ENCODE data around the gene CACNG3.

CACNG3 gene

DNA sequence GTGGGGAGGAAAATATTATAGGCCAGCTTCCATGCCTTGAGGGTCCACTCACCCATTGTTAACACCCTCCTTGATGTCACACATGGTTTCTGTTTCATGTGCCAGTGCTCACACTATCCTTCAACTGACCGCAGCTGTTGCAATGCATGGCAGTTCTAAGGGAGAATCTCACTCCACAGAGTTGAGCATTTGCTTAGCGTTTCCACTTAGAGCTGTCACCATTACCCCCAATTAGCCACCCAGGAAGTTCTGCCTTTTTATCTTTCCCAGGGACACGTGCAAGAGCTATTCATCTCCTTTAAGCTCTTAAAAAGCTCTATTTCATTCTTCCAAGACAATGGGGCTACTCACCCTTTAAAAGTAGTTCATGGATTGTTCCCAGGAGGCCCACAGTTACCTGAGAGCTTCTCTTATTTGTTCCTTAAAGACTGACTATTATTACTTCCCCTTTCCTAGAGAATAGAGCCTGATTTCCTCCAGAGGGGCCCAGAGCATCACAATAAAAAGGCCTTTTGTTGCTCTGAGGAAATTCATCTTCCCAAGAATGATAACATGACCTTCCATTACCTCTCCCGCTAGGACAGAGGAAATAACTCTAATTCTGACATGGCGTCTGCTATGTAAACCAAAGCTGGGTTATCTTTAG is 126.8 kb downstream of the CACNG3 start:
- TF ChIP-seq, protein P1, sequence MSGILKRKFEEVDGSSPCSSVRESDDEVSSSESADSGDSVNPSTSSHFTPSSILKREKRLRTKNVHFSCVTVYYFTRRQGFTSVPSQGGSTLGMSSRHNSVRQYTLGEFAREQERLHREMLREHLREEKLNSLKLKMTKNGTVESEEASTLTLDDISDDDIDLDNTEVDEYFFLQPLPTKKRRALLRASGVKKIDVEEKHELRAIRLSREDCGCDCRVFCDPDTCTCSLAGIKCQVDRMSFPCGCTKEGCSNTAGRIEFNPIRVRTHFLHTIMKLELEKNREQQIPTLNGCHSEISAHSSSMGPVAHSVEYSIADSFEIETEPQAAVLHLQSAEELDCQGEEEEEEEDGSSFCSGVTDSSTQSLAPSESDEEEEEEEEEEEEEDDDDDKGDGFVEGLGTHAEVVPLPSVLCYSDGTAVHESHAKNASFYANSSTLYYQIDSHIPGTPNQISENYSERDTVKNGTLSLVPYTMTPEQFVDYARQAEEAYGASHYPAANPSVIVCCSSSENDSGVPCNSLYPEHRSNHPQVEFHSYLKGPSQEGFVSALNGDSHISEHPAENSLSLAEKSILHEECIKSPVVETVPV (CRISPR knock-in tag; IDR thresholded peaks at IDR 0.05) = no peak
- no peak for TF ChIP-seq ISL1 (CRISPR knock-in tag; IDR thresholded peaks at IDR 0.05)
- no peak for TF ChIP-seq ARNTL (CRISPR knock-in tag; IDR thresholded peaks at IDR 0.05; ENCODE audit: borderline replicate concordance, low read depth)
- TF ChIP-seq TCF4 (CRISPR knock-in tag; IDR thresholded peaks at IDR 0.05; ENCODE audit: borderline replicate concordance) = no peak
- TF ChIP-seq, protein P2, sequence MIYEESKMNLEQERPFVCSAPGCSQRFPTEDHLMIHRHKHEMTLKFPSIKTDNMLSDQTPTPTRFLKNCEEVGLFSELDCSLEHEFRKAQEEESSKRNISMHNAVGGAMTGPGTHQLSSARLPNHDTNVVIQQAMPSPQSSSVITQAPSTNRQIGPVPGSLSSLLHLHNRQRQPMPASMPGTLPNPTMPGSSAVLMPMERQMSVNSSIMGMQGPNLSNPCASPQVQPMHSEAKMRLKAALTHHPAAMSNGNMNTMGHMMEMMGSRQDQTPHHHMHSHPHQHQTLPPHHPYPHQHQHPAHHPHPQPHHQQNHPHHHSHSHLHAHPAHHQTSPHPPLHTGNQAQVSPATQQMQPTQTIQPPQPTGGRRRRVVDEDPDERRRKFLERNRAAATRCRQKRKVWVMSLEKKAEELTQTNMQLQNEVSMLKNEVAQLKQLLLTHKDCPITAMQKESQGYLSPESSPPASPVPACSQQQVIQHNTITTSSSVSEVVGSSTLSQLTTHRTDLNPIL (CRISPR knock-in tag; IDR thresholded peaks at IDR 0.05; ENCODE audit: low read depth) = no peak
- no peak for TF ChIP-seq CSDC2 (CRISPR knock-in tag; IDR thresholded peaks at IDR 0.05)
- TF ChIP-seq ESRRG (CRISPR knock-in tag; IDR thresholded peaks at IDR 0.05) = no peak
- no peak for TF ChIP-seq TOX (CRISPR knock-in tag; IDR thresholded peaks at IDR 0.05; ENCODE audit: borderline replicate concordance)
- ATAC-seq = no peak

DNA sequence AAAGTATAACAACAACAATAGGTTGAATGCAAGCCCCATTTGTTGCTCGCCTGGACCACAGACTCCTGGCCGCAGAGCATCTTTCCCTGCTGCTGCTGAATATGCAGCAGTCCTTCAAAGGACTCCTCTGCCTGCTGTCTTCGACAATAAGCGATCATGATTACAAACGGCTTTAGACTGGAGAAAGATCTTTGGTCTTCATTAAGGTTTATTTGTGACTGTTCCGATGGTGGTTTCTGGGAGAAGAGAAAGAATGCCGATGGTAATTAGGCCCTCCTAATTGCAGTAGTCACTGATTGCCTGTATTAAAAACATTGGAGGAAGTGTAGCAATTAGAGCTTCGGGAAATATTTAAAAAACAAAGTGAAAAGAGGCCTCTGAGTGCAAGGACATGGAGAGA is 138.2 kb downstream of the CACNG3 start:
- no peak for ATAC-seq
- TF ChIP-seq BACH2 (CRISPR knock-in tag; IDR thresholded peaks at IDR 0.05; ENCODE audit: borderline replicate concordance) (no peak), ZFP3 (CRISPR knock-in tag; IDR thresholded peaks at IDR 0.05) (no peak), ARNTL (CRISPR knock-in tag; IDR thresholded peaks at IDR 0.05; ENCODE audit: borderline replicate concordance, low read depth) (no peak), SNAI2 (CRISPR knock-in tag; IDR thresholded peaks at IDR 0.05) (no peak)

DNA sequence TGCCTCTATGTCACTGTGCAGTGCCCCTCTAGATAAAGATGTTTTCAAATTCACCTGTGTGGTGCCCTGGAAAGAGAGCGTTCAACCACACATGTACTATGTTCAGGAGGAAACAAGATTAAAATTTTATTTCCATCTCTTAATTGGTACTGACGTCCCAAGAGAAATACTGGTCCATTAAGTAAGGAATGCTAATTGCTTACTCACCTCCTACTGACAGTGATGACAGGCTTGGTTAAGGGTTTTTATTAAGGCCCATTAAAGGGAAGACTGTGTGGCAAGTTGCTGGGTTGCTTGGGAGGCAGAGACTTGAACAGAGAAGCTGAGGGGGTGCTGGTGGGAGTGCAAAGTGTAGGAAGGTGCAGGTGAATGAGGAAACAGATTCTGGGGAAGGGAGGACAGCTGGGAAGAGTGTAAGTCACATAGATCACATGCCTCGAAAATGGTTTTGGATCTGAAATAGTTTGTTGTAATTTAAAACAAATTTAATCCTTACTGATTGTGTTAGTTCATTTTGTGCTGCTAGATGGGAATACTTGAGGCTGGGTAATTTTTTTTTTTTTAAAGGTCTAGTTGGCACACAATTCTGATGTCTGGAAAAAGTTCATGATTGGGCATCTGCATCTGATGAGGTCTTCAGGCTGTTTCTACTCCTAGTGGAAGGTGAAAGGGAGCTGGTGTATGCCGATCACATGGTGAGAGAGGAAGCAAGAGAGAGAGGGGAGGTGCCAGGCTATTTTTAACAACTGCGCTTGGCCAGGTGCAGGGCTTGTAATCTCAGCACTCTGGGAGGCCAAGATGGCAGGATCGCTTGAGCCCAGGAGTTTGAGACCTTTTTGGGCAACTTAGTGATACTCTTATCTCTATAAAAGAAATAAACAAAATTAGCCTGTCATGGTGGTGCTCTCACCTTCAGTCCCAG is 140.5 kb downstream of the CACNG3 start:
- TF ChIP-seq ESRRG (CRISPR knock-in tag; IDR thresholded peaks at IDR 0.05) = no peak
- no peak for TF ChIP-seq OSR1 (CRISPR knock-in tag; IDR thresholded peaks at IDR 0.05)
- TF ChIP-seq BACH2 (CRISPR knock-in tag; IDR thresholded peaks at IDR 0.05; ENCODE audit: borderline replicate concordance) = no peak
- TF ChIP-seq, protein P3, sequence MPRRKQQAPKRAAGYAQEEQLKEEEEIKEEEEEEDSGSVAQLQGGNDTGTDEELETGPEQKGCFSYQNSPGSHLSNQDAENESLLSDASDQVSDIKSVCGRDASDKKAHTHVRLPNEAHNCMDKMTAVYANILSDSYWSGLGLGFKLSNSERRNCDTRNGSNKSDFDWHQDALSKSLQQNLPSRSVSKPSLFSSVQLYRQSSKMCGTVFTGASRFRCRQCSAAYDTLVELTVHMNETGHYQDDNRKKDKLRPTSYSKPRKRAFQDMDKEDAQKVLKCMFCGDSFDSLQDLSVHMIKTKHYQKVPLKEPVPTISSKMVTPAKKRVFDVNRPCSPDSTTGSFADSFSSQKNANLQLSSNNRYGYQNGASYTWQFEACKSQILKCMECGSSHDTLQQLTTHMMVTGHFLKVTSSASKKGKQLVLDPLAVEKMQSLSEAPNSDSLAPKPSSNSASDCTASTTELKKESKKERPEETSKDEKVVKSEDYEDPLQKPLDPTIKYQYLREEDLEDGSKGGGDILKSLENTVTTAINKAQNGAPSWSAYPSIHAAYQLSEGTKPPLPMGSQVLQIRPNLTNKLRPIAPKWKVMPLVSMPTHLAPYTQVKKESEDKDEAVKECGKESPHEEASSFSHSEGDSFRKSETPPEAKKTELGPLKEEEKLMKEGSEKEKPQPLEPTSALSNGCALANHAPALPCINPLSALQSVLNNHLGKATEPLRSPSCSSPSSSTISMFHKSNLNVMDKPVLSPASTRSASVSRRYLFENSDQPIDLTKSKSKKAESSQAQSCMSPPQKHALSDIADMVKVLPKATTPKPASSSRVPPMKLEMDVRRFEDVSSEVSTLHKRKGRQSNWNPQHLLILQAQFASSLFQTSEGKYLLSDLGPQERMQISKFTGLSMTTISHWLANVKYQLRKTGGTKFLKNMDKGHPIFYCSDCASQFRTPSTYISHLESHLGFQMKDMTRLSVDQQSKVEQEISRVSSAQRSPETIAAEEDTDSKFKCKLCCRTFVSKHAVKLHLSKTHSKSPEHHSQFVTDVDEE (CRISPR knock-in tag; IDR thresholded peaks at IDR 0.05) = no peak
- no peak for TF ChIP-seq ZNF70 (CRISPR knock-in tag; IDR thresholded peaks at IDR 0.05)
- no peak for TF ChIP-seq PPARA (CRISPR knock-in tag; IDR thresholded peaks at IDR 0.05; ENCODE audit: borderline replicate concordance)
- no peak for TF ChIP-seq ISL1 (CRISPR knock-in tag; IDR thresholded peaks at IDR 0.05)
- TF ChIP-seq ZFP3 (CRISPR knock-in tag; IDR thresholded peaks at IDR 0.05) = no peak
- TF ChIP-seq ARNTL (CRISPR knock-in tag; IDR thresholded peaks at IDR 0.05; ENCODE audit: borderline replicate concordance, low read depth) = no peak
- TF ChIP-seq TOX (CRISPR knock-in tag; IDR thresholded peaks at IDR 0.05; ENCODE audit: borderline replicate concordance) = no peak
- TF ChIP-seq, protein P1 (CRISPR knock-in tag; IDR thresholded peaks at IDR 0.05) = no peak
- TF ChIP-seq ZFP30 (CRISPR knock-in tag; IDR thresholded peaks at IDR 0.05) = no peak
- TF ChIP-seq GLIS3 (CRISPR knock-in tag; IDR thresholded peaks at IDR 0.05) = no peak
- no peak for TF ChIP-seq RARB (CRISPR knock-in tag; IDR thresholded peaks at IDR 0.05)
- TF ChIP-seq ZNF565 (CRISPR knock-in tag; conservative IDR thresholded peaks at IDR 0.05; ENCODE audit: low read depth) = no peak
- no peak for TF ChIP-seq CSDC2 (CRISPR knock-in tag; IDR thresholded peaks at IDR 0.05)
- no peak for TF ChIP-seq ZC3H10 (CRISPR knock-in tag; IDR thresholded peaks at IDR 0.05)
- TF ChIP-seq, protein P4, sequence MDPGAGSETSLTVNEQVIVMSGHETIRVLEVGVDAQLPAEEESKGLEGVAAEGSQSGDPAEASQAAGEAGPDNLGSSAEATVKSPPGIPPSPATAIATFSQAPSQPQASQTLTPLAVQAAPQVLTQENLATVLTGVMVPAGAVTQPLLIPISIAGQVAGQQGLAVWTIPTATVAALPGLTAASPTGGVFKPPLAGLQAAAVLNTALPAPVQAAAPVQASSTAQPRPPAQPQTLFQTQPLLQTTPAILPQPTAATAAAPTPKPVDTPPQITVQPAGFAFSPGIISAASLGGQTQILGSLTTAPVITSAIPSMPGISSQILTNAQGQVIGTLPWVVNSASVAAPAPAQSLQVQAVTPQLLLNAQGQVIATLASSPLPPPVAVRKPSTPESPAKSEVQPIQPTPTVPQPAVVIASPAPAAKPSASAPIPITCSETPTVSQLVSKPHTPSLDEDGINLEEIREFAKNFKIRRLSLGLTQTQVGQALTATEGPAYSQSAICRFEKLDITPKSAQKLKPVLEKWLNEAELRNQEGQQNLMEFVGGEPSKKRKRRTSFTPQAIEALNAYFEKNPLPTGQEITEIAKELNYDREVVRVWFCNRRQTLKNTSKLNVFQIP (CRISPR knock-in tag; IDR thresholded peaks at IDR 0.05; ENCODE audit: borderline replicate concordance, low read depth) = no peak
- TF ChIP-seq, protein P5, sequence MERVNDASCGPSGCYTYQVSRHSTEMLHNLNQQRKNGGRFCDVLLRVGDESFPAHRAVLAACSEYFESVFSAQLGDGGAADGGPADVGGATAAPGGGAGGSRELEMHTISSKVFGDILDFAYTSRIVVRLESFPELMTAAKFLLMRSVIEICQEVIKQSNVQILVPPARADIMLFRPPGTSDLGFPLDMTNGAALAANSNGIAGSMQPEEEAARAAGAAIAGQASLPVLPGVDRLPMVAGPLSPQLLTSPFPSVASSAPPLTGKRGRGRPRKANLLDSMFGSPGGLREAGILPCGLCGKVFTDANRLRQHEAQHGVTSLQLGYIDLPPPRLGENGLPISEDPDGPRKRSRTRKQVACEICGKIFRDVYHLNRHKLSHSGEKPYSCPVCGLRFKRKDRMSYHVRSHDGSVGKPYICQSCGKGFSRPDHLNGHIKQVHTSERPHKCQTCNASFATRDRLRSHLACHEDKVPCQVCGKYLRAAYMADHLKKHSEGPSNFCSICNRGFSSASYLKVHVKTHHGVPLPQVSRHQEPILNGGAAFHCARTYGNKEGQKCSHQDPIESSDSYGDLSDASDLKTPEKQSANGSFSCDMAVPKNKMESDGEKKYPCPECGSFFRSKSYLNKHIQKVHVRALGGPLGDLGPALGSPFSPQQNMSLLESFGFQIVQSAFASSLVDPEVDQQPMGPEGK (CRISPR knock-in tag; IDR thresholded peaks at IDR 0.05; ENCODE audit: borderline replicate concordance) = no peak
- TF ChIP-seq SNAI2 (CRISPR knock-in tag; IDR thresholded peaks at IDR 0.05) = no peak
- no peak for ATAC-seq

Data from SK-N-SH treated with all-trans-retinoic acid at 6 μM for 48 hours (cell line).